CD4-positive, alpha-beta T cell treated with Interleukin-15 for 1 hour (primary cell): ENCODE data around the gene KIF13A.

Experiments
- DNase-seq: peaks from one replicate; pipeline ENCODE4 v3.0.0-alpha.2; 2020

The KIF13A gene

DNA sequence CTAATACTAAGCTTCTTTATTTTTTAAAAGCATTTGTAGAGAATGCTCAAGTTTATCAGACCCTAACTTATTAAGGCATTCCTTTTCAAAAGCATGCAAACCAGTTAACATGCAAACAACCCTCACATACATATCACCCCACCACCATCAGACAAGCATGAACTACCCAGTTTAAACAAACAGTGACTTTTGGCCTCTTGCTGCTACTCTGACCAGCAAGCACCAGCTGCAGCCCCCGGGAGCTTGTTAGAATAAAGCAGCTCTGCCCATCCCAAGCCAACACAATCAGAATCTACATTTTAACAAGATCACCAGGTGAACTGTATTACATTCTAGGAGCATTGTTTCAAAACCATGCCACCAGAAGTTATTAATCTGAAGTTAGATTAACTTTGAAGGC lies 274.9 kb downstream of the KIF13A start:
- DNase-seq = no peak

DNA sequence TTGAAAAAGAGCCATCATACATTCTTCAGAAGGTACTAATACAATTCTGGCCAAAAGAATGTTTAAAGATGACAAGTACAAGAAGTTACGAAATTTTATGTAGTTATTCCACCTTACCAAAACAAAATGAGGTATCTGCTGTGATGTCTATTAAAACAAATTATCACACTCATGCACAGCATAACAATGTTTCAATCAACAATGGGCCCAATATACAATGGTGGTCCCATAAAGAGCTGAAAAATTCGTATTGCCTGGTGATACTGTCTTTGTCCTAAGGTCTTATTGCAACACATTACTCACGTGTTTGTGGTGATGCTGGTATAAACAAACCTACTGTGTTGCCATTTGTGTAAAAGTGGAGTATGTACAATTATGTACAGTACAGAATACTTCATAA lies 277.1 kb downstream of the KIF13A start:
- no peak for DNase-seq

DNA sequence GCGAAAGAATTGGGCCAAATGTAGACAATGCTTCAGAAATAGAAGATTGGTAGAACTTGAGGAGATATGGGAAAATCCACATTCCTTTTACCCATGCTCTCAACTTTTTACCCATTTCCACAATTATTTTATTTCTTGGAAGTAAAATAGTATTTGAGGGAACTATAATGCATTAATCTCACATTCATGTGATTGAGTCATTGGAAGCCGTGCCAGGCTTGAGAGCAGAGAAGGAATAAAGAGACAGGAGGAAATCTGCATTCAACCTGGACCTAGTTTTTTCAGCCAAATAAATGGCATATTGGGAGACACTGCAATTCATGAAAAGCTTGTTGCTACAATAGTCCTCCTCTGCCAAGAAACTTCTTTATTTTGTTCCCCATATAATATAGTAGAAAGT lies 278.0 kb downstream of the KIF13A start:
- no peak for DNase-seq
